CD4-positive, alpha-beta T cell (primary cell): Measurements from ENCODE around the gene SUFU. TPM values are rescaled to one million over a fixed set of nuclear protein-coding genes. Genes with fewer than 3 reads are reported as not detected.

ENCODE experiments used
- ATAC-seq: fragments of 200-7000 bp; cut with Tn5 transposase; one replicate; pipeline ENCODE4 v1.10.0; 2022; ENCODE audit warnings: mild to moderate bottlenecking; ENCODE audit not compliant: poor library complexity
- CTCF ChIA-PET: fragments of 350-600 bp; sonication (Branson Sonifier 250); formaldehyde crosslinking; loops from one replicate; lab custom pipeline; 2021; ENCODE audit warnings: antibody characterized with exemption, inconsistent platforms; lab: Charles Lee
- POLR2A ChIA-PET: fragments of 350-600 bp; sonication (Branson Sonifier 250); formaldehyde crosslinking; loops from one replicate; lab custom pipeline; 2021; ENCODE audit warnings: antibody characterized with exemption, inconsistent platforms; lab: Charles Lee
- DNase-seq, 14 experiments: peaks; one replicate each; pipeline ENCODE4 v3.0.0-alpha.2; 2013 to 2020; ENCODE audit warnings: mixed read lengths in 2 of 14
- H3K27ac ChIP-seq, 2 donors: one replicate each; pipeline versions ENCODE4 v1.5.1 to v1.7.0; 2013; ENCODE audit warnings: low read length in 2 of 2, low read depth in 1 of 2, mild to moderate bottlenecking in 1 of 2
- H3K27me3 ChIP-seq, 2 experiments: 1 replicate in 1 of 2; 2 replicates in 1 of 2; pipeline versions ENCODE4 v1.6.1 to v1.7.0; 2013; ENCODE audit warnings: low read length in 2 of 2, control low read depth in 1 of 2, mild to moderate bottlenecking in 1 of 2, moderate library complexity in 1 of 2; ENCODE audit not compliant: insufficient read depth in 2 of 2, control insufficient read depth in 1 of 2
- H3K36me3 ChIP-seq: one replicate; pipeline ENCODE4 v1.6.1; 2013; ENCODE audit warnings: low read length, control low read depth; ENCODE audit not compliant: insufficient read depth
- H3K4me1 ChIP-seq: one replicate; pipeline ENCODE4 v1.6.1; 2013; ENCODE audit warnings: low read length, control low read depth; ENCODE audit not compliant: insufficient read depth
- H3K4me3 ChIP-seq: one replicate; pipeline ENCODE4 v1.5.1; 2013; ENCODE audit warnings: mild to moderate bottlenecking, low read length, moderate library complexity
- H3K9me3 ChIP-seq, 2 experiments: 1 replicate in 1 of 2; 2 replicates in 1 of 2; pipeline versions ENCODE4 v1.6.1 to v1.7.0; 2013; ENCODE audit warnings: low read length in 2 of 2, mild to moderate bottlenecking in 2 of 2, control low read depth in 1 of 2, moderate library complexity in 1 of 2; ENCODE audit not compliant: control insufficient read depth in 1 of 2, insufficient read depth in 1 of 2
- H3K27ac Mint-ChIP-seq: one replicate; pipeline ENCODE4 v1.8.0; 2020; ENCODE audit warnings: mixed read lengths
- H3K27me3 Mint-ChIP-seq: one replicate; pipeline ENCODE4 v1.8.0; 2021; ENCODE audit warnings: mixed read lengths
- H3K36me3 Mint-ChIP-seq: one replicate; pipeline ENCODE4 v1.8.0; 2021; ENCODE audit warnings: low read depth, mixed read lengths
- H3K4me1 Mint-ChIP-seq: one replicate; pipeline ENCODE4 v1.8.0; 2021; ENCODE audit warnings: low read depth, mixed read lengths
- H3K4me3 Mint-ChIP-seq: one replicate; pipeline ENCODE4 v1.8.0; 2020; ENCODE audit warnings: mild to moderate bottlenecking, mixed read lengths
- H3K9me3 Mint-ChIP-seq: one replicate; pipeline ENCODE4 v1.8.0; 2020; ENCODE audit warnings: mixed read lengths
- intact Hi-C, 2 experiments: fragments of 100-400 bp; cut with DNase I in 1 of 2; cut with micrococcal nuclease in 1 of 2; formaldehyde crosslinking; loops; one replicate each; pipeline versions ENCODE4 v1.15.1 to v1.9.0; 2023 to 2025; cut with DNase I, micrococcal nuclease
- total RNA-seq, 174 experiments: library from RNA in 2 of 174; stranded (reverse) in 2 of 174; gene quantifications; one replicate each; pipeline ENCODE4 v1.2.3 and lab custom pipeline; 2021 to 2026
- TF ChIP-seq, protein P1 (sequence below): fragments of 200-600 bp; IDR thresholded peaks from one replicate; pipeline ENCODE4 v1.8.0; 2022; ENCODE audit warnings: antibody characterized with exemption, mild to moderate bottlenecking

The SUFU gene
- total RNA-seq, 2 experiments from 2014 or later: 6.7 to 7.3 TPM

DNA sequence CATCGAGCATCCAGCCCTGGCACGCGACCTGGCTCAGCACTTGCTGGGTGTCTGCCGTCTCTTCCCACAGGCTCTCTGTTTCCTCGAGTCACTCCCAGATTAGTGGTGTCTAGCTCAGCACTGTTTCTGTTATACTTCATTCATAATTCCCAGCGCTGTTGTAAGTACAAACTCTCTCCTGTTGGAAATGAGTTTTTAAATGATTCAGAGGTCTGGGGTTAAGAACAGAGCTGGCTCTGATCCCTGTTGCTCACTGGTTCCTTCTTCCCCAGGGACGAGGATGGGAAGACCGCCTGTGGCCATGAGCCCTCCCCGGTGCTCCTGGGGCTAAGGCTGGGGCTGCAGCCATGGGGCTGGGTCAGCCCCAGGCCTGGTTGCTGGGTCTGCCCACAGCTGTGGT, 35.1 kb upstream of the SUFU start:
- ChIA-PET CTCF (no interaction called here), POLR2A (no interaction called here)
- DNase-seq: no peak
- Histone ChIP-seq H3K27me3 (no peaks in the 10 kb centered on the region), H3K4me3 (no peak overlapping the region), H3K4me1 (peaks cover 13% of the 10 kb centered on the region), H3K27ac (no peak overlapping the region), H3K36me3 (peaks cover 4% of the 10 kb centered on the region), H3K9me3 (no peaks in the 10 kb centered on the region)
- TF ChIP-seq, protein P1, sequence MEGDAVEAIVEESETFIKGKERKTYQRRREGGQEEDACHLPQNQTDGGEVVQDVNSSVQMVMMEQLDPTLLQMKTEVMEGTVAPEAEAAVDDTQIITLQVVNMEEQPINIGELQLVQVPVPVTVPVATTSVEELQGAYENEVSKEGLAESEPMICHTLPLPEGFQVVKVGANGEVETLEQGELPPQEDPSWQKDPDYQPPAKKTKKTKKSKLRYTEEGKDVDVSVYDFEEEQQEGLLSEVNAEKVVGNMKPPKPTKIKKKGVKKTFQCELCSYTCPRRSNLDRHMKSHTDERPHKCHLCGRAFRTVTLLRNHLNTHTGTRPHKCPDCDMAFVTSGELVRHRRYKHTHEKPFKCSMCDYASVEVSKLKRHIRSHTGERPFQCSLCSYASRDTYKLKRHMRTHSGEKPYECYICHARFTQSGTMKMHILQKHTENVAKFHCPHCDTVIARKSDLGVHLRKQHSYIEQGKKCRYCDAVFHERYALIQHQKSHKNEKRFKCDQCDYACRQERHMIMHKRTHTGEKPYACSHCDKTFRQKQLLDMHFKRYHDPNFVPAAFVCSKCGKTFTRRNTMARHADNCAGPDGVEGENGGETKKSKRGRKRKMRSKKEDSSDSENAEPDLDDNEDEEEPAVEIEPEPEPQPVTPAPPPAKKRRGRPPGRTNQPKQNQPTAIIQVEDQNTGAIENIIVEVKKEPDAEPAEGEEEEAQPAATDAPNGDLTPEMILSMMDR: no peak
- intact Hi-C loops: no loop called here
- H3K36me3 Mint-ChIP-seq: no peaks in the 10 kb centered on the region
- H3K4me1 Mint-ChIP-seq: peaks cover 8% of the 10 kb centered on the region
- ATAC-seq: no peak
- H3K9me3 Mint-ChIP-seq: no peaks in the 10 kb centered on the region
- H3K27me3 Mint-ChIP-seq: no peaks in the 10 kb centered on the region
- no peak overlapping the region for H3K4me3 Mint-ChIP-seq
- no peak overlapping the region for H3K27ac Mint-ChIP-seq

DNA sequence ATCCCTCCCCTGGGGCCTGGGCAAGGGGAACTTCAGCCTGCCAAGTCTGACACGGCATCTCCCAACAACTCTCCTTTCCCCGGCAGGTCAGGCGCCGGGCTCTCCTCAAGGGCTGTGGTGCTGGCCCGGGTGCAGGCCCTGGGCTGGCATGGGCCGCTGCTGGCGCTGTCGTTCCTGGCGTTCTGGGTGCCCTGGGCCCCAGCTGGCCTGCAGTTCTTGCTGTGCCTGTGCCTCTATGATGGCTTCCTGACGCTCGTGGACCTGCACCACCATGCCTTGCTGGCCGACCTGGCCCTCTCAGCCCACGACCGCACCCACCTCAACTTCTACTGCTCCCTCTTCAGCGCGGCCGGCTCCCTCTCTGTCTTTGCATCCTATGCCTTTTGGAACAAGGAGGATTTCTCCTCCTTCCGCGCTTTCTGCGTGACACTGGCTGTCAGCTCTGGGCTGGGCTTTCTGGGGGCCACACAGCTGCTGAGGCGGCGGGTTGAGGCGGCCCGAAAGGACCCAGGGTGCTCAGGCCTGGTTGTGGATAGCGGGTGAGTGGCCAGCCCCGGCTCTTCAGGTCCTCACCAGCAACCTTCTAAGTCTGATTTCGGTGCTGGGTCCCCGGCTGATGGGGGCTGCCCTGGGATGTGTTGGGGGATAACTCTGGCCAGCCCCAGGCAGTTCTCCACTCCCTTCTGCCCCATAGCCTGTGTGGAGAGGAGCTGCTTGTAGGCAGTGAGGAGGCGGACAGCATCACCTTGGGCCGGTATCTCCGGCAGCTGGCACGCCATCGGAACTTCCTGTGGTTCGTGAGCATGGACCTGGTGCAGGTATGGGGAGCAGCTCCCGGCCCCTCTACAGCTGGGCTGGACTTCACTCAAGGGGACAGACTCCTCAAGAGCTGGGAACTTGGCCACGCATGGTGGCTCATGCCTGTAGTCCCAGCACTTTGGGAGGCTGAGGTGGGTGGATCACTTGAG, 32.9 kb upstream of the SUFU start:
- H3K27me3 Mint-ChIP-seq: no peaks in the 10 kb centered on the region
- CTCF ChIA-PET: interaction anchor here (0.6 kb wide), 1 partner anchor 64 kb away, joined by 3 read pairs; no protein-coding TSS in a partner anchor
- H3K4me3 Mint-ChIP-seq: no peak overlapping the region
- ATAC-seq (no peak), DNase-seq (no peak)
- peaks cover 15% of the 10 kb centered on the region for H3K4me1 Mint-ChIP-seq
- H3K27me3 ChIP-seq: no peaks in the 10 kb centered on the region
- TF ChIP-seq, protein P1: no peak
- peaks cover 4% of the 10 kb centered on the region for H3K36me3 ChIP-seq
- H3K9me3 ChIP-seq: no peaks in the 10 kb centered on the region
- no peak overlapping the region for H3K4me3 ChIP-seq
- H3K27ac Mint-ChIP-seq: no peak overlapping the region
- POLR2A ChIA-PET: interaction anchor here (1.3 kb wide), 1 partner anchor 21 kb away, joined by 3 read pairs; no protein-coding TSS in a partner anchor
- no peaks in the 10 kb centered on the region for H3K9me3 Mint-ChIP-seq
- H3K36me3 Mint-ChIP-seq: no peaks in the 10 kb centered on the region
- intact Hi-C loops: no loop called here
- no peak overlapping the region for H3K27ac ChIP-seq
- peaks cover 16% of the 10 kb centered on the region for H3K4me1 ChIP-seq

DNA sequence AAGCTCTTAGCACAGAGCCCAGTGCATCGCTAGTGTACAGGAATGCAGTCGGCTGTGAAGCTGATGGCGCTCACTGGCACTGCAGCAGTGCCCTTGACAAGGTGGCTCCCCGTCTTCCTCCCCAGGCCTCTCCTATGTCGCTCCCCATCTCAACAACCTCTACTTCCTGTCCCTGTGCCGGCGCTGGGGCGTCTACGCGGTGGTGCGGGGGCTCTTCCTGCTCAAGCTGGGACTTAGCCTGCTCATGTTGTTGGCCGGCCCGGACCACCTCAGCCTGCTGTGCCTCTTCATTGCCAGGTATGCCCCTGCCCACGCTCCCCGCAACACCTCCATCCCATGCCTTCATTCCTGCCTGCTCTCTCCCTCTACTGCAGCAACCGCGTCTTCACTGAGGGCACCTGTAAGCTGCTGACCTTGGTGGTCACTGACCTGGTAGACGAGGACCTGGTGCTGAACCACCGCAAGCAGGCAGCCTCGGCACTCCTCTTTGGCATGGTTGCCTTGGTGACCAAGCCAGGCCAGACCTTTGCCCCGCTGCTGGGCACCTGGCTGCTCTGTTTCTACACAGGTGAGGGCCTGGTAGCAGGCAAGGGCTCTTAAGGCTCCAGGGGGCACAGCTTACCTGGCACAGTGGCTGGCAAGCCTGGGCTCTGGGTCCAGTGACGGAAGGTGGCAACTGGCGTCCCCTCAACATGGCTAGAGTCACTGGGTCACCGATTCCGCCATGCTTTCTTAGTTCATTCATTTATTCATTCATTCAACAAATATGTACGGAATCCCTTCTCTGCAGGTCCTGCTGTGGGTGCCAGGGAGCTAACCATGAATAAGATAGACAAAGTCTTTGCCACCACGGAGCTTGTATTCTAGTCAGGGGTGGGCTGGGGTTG, 30.1 kb upstream of the SUFU start:
- Mint-ChIP-seq H3K9me3 (no peaks in the 10 kb centered on the region), H3K27me3 (no peaks in the 10 kb centered on the region), H3K27ac (peak overlapping the region; percentile 81), H3K4me1 (peaks cover 24% of the 10 kb centered on the region), H3K4me3 (peak overlapping the region; percentile 22), H3K36me3 (no peaks in the 10 kb centered on the region)
- Histone ChIP-seq H3K4me1 (peaks cover 25% of the 10 kb centered on the region), H3K36me3 (peaks cover 4% of the 10 kb centered on the region), H3K4me3 (no peak overlapping the region), H3K27me3 (no peaks in the 10 kb centered on the region), H3K9me3 (no peaks in the 10 kb centered on the region), H3K27ac (peak overlapping the region in 1 of 2 donors; percentile 17)
- intact Hi-C loops: loop anchor here (1.0 to 2.0 kb wide), 2 partner anchors 42 to 51 kb away; no protein-coding TSS in a partner anchor
- TF ChIP-seq, protein P1: no peak
- ATAC-seq (peak; percentile 80), DNase-seq (peak in 9 of 14 experiments; percentile 10 to 56 (median 46))
- POLR2A ChIA-PET: interaction anchor here (0.7 to 2.2 kb wide), 7 partner anchors 12 to 79 kb away, joined by 3 to 6 read pairs (median 5); partner anchors contain the start of genes C10orf95 and CUEDC2
- CTCF ChIA-PET: no interaction called here
